ENCODE results near the gene CACNA2D4.

The CACNA2D4 gene

GRCh38 chr12:1853716-1854115, 64.7 kb downstream of the CACNA2D4 start:
- DNase-seq (ENCODE audit: low read depth), result no peak
- H3K4me3 ChIP-seq (ENCODE audit: low read depth, low read length), result no peak overlapping the region

DNA sequence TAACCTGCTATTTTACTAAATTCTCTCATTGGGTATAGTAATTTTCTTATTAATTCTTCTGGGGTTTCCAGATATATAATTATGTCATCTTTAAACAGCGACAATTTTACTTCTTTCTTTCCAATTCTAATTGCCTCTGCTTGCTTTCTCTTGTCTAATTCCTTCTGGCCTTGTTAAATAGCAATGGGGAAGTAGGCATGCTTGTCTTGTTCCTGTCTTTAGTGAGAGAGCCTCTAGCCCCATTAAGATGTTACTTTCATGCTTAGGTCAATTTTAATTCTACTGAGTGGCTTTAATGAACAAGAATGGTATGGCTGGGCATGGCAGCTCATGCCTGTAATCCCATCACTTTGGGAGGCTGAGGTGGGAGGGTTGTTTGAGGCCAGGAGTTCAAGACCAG, 66.4 kb downstream of the CACNA2D4 start:
- no peak overlapping the region for H3K4me3 ChIP-seq (ENCODE audit: low read depth, low read length)
- DNase-seq (ENCODE audit: low read depth), result no peak

DNA sequence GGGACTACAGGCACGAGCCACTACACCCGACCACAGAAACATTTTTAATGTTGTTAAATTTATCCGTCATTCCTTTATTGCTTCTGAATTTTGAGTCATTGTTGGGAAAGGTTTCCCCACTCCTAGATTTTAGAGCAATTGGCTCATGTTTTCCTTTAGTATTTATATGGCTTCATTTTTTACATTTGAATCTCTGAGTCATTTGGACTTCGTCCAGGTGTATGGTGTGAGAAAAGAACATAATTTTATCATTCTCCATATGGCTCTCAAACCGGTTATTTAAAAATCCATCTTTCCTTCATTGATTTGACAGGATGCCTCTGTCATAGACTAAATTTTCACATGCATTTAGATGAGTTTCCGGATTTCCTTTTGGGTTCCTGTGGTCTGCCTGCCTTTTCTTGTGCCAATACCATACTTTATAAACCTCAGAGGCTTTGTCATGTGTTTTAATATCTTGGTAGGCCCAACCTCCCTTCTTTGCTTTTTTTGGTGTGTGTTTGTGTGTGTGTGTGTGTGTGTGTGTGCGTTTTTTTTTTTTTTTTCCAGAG, 67.2 kb downstream of the CACNA2D4 start:
- DNase-seq (ENCODE audit: low read depth), result no peak
- no peak overlapping the region for H3K4me3 ChIP-seq (ENCODE audit: low read depth, low read length)

DNA sequence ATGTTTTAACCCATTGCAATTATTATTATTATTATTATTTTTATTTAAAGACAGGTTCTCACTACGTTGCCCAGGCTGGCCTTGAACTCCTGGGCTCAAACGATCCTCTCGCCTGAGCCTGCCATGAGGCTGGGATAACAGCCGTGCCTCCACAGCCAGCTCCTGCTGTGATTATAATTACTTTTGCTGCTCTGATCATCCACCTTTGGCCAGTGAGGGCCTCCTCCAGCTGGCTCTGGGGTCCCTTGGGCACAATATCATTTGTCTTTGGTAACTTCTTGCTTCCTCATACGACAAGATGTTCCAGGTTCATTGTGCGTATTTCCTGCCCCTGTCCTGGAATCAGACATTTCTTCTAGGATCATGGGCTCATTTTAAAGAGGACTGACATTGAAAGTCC, 69.7 kb downstream of the CACNA2D4 start:
- no peak for DNase-seq (ENCODE audit: low read depth)

DNA sequence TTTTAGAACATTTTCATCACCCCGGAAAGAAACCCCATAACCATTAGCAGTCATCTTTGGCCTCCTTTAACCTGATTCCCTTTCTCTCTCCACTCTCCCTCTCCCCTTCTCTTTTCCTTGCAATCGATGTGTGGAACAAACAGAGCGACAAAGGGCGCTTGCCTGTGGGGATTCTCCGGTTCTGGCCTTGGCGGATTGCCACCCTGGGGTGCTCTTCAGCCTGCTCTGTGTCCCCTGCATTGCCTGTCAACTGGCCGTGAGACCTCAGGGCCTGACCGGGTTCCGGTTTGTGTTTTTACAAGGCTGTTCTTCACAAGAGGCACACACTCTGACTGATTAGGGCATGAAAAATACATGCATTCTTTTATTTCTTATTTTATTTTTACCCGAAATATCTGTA, 70.3 kb downstream of the CACNA2D4 start:
- H3K4me3 ChIP-seq (ENCODE audit: low read depth, low read length), result no peak overlapping the region
- no peak for DNase-seq (ENCODE audit: low read depth)

More for the DNA sequence above, 69.7 kb downstream of the CACNA2D4 start:
- no peak overlapping the region for H3K4me3 ChIP-seq (ENCODE audit: low read depth, low read length)

DNA sequence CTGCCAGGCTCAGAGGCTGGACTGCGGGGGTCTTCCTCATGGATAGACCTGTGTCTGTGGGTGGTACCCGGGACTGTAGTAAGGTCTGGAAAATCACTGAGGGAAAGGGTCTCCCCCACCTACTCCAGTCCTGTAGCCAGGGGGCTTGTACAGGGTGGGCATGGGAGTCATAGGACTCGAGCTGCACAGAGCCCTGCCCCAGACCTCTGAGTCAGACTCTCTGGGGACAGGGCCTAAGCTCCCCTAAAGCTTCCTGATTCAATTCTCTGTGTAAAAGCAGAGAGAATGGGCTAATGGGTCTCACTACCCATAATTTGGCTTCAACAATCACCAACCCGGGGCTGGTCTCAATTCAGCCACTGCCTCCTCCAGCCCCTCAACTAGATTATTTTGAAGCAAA, 71.0 kb downstream of the CACNA2D4 start:
- DNase-seq (ENCODE audit: low read depth), result no peak
- no peak overlapping the region for H3K4me3 ChIP-seq (ENCODE audit: low read depth, low read length)

GRCh38 chr12:1846421-1847405, 71.7 kb downstream of the CACNA2D4 start:
- DNase-seq (ENCODE audit: low read depth), result no peak
- H3K4me3 ChIP-seq (ENCODE audit: low read depth, low read length), result no peak overlapping the region

DNA sequence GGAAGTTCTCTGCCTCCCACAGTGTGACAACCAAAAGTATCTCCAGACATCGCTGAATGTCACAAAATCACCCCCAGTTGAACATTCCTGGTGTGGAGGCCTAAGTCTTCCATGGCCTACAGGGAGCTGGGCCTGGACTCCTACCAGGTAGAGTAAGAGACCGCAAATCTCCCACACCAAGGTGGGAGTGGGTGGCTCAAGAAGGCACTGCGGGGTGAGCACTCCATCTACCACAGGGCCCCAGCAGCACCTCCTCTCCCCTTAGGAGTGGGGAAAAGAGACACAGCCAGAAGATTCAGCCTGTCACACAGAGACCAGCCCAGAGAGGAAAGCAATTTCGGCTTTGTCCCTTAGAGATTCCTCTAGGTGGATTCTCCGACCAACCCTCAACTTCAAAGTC, 72.6 kb downstream of the CACNA2D4 start:
- DNase-seq (ENCODE audit: low read depth), result no peak
- H3K4me3 ChIP-seq (ENCODE audit: low read depth, low read length), result no peak overlapping the region

DNA sequence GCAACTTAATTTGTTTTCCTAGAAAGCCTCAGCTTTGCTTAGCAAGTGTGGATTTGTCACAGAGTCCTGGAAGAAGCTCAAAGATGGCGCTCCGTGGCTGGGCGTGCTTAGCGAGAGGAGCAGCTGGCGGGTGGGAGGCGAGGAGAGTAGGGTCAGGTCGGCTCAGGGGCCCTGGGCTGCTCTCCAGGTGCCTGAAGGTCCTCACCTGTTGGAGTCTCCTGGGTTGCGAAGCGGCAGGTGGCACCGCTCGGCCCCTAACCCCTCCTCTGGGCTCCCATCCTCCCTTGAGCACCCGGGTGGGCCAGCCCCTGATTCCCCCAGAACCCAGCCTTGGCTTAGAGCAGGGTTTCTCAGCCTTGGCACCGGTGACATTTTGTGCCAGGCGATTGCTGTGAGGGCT, 73.0 kb downstream of the CACNA2D4 start:
- no peak overlapping the region for H3K4me3 ChIP-seq (ENCODE audit: low read depth, low read length)
- no peak for DNase-seq (ENCODE audit: low read depth)

DNA sequence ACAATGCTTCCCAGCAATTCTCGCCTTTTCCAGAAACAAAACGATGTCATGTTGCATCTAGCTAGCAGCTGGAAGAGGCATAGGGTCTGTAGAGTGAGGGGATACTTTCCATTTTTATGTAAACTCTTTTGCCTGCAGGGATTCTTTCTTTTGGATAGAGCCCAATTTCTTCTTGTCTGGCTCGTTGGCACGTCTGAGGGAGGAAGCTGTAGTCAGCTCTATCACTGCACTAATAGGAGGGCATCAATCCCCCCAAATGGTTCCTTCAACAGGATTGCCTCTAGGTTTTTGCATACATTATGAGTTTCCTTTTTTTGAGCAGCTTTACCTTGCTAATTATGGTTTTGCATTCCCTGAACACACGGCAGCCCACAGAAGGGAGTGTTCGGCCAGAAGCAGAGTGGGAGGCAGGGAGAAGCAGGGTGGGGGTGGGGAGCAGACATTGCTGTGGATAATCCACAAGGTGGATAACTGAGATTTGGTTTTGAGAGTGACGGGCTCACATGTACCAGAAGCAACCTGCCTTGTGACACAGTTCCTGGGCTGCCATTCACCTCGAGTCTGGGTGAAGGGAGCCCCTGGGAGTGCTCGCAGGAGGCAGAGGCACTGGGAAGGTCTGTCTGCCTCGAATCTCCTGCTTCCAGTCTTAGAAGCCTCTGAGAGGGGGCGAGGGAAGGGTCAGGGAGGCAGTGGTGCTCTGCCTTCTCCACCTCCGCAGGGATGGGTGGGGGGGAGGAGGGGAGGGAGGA, 73.6 kb downstream of the CACNA2D4 start:
- no peak overlapping the region for H3K4me3 ChIP-seq (ENCODE audit: low read depth, low read length)
- no peak for DNase-seq (ENCODE audit: low read depth)

- DNase-seq (ENCODE audit: low read depth), result no peak
- H3K4me3 ChIP-seq (ENCODE audit: low read depth, low read length), result no peak overlapping the region
These were observed 74.2 kb downstream of the CACNA2D4 start for GRCh38 chr12:1844223-1844622.

- H3K4me3 ChIP-seq (ENCODE audit: low read depth, low read length), result no peak overlapping the region
- no peak for DNase-seq (ENCODE audit: low read depth)
These were observed 74.8 kb downstream of the CACNA2D4 start for GRCh38 chr12:1843641-1844005.

GRCh38 chr12:1842905-1843640, 75.4 kb downstream of the CACNA2D4 start:
- DNase-seq (ENCODE audit: low read depth), result no peak
- H3K4me3 ChIP-seq (ENCODE audit: low read depth, low read length), result no peak overlapping the region

DNA sequence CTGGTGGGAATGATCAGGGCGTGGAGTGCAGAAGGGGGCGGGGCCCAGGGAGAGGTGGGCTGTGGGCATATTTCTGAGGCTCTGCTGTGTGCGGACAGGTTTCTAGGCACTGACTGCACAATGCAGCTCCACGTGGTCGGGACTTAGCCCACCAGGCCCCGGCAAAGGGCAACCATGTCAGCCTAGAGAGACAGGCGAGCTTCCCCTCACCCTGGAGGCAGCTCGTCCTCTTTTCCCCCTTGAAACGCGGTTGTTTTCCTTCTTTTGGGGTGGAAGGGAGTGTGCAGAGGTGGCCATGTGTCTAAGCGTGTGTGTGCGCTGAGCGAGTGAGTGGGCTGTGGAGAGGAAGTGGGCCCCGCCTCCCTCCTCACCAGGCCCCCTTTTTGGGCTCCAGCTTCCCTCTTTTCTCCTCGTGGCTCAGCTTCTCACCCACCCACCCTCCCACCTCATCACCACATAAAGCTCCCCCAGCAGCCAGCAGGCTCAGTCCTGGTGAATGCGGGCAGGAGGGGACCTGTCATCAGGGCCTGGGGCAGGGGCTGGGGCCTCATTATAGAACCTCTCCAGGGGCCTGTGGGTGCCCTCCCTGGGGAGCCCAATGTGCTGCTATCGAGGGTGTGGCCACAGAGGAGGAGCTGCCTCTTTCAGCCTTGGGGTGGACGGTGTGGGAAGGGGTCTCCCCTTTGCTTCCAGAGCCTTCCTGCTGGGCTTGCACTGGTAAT, 76.1 kb downstream of the CACNA2D4 start:
- DNase-seq (ENCODE audit: low read depth), result no peak
- no peak overlapping the region for H3K4me3 ChIP-seq (ENCODE audit: low read depth, low read length)

- no peak for DNase-seq (ENCODE audit: low read depth)
- H3K4me3 ChIP-seq (ENCODE audit: low read depth, low read length), result no peak overlapping the region
These were observed 76.8 kb downstream of the CACNA2D4 start for GRCh38 chr12:1841586-1842182.

GRCh38 chr12:1840981-1841425, 77.4 kb downstream of the CACNA2D4 start:
- DNase-seq (ENCODE audit: low read depth), result no peak
- no peak overlapping the region for H3K4me3 ChIP-seq (ENCODE audit: low read depth, low read length)

DNA sequence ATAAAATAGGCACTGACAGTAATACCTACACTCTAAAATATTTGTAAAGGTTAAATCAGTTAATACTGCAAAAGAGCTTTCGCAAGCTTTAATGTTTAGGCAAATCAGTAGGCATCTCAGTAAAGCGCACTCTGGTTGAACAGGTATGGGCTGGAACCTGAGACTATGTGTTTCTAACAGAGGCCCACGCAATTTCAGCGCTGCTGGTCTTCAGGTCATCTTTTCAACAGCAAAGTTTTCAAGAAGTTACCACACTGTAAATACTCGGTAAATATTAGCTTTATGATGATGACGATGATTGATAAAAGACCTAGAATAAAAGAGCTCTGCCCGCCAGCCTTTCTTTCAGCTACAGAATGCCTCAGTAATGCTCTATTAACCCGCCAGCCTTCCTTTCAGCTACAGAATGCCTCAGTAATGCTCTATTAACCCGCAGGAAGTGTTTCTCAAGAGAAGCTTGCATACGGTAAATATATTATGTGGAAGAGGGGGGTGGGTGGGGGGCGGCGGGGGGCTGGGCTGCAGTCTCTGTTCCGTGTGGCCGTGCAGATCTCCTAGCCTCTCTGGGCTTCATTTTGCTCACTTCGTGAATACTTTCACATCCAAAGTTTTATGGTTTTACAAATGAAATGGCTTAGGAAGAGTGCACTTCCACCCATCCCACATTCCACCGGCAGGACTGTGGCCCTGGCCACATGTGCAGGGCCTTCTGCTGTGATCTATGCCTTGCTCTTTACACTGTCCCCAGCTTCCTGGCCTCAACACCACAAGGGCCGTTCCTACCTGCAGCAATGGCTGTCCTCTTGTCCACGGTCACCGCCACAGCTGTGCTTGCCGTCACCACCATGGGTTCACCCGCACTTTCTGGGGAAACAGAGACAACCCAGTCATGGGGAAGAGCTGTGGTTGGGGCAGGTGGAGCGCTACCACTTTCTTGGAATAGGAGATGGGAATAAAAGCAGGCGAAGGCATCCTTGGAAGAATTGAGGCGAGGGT, 78.2 kb downstream of the CACNA2D4 start:
- H3K4me3 ChIP-seq (ENCODE audit: low read depth, low read length), result no peak overlapping the region
- DNase-seq (ENCODE audit: low read depth), result no peak

GRCh38 chr12:1839464-1839863, 79.0 kb downstream of the CACNA2D4 start:
- no peak for DNase-seq (ENCODE audit: low read depth)
- no peak overlapping the region for H3K4me3 ChIP-seq (ENCODE audit: low read depth, low read length)

All from skeletal muscle cell (primary cell).